ENCODE data around the gene HIVEP3.

HIVEP3 gene

GRCh38 chr1:41547781-41548560 lies 370.8 kb downstream of the HIVEP3 start:
- no peak for DNase-seq (ENCODE audit: low read depth)

DNA sequence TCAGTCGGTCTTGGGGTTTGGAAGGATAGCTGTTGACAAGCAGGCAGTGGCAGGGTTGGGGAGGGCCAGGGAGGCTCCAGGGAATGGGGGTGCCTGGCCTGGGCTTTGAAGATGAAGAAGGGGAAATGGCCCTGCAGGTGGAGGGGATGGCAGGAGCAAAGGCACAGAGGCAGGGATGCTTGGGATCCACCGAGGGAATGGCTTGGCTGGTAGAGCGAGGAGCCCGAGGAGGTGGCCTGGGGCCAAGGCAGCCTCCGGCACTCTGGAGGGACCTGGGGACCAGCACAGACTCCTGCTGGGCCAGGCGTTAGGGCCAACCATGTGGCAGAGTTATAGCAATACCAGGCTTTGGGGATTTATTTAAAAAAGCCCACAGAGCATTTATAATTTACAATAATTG lies 371.4 kb downstream of the HIVEP3 start:
- DNase-seq (ENCODE audit: low read depth), result no peak

- DNase-seq (ENCODE audit: low read depth), result no peak
These were observed 371.9 kb downstream of the HIVEP3 start for GRCh38 chr1:41546833-41547135.

GRCh38 chr1:41545996-41546832 lies 372.5 kb downstream of the HIVEP3 start:
- no peak for DNase-seq (ENCODE audit: low read depth)

DNA sequence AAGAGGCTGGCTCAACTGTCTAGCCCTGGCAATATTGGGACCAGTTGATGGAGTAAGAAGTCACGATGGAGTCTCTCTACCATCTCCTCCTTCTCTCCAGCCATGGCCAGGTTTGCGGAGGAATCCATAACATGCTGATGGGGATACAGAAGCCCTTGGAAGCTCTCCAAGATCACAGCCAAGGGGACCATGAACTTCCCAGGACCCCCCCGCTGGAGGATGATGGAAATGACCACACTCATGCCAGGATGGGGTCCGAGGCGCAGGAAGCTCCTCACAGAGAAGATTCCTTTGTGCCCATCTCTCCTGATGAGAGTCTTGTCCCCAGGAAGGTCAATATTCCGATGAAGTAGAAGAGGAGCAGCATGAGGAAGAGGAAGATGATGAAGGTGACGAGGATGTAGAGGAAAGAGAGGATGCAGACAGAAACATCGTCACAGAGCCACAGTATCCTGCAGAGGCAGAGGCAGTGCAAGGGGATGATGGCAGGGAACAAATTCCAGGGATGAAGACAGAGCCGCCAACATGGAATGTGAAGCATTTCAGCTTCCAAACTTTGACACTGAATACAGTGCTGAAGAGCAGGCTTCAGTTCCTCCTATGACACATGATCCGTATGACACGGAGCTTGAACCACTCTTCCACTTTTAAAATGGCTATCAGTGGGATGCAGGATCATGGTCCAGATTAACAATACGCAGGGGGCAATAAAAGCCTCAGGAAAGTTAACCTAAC lies 376.4 kb downstream of the HIVEP3 start:
- DNase-seq (ENCODE audit: low read depth), result no peak

DNA sequence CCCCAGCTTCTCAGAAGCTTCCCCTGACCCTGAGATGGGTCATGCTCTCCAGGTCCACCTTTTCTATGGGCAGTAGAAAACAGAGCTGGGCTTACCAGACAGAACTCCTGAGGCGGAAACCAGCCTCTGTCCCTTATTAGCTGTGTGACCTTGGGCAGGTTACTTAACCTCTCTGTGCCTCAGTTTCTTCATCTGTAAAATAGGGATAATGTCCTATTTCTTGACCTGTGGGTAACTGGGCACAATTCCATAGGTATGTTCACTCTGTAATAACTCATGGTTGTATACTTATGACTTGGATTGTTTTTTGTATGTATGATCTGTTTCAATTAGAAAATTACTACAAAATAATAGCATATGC lies 377.1 kb downstream of the HIVEP3 start:
- no peak for DNase-seq (ENCODE audit: low read depth)

- DNase-seq (ENCODE audit: low read depth), result no peak
These were observed 377.7 kb downstream of the HIVEP3 start for GRCh38 chr1:41540886-41541591.

DNA sequence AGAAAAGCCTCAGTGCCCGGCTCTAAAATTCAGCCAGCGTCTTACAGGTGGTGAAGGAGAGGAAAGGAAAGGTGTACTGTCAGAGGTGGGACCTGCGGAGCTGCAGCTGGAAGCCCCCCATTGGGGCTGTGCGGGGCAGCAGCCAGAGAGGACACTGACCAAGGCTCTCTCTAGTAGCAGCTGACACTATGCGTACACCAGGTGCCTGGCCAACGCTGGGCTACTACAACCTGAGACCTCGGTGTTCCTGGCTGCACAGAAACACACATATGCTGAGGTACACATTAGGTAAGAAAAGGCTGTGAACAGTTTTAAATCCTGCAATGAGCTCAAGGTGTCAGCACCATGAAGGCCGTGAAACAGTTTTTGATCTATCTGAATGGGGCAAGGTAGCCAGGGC lies 378.7 kb downstream of the HIVEP3 start:
- DNase-seq (ENCODE audit: low read depth), result no peak

GRCh38 chr1:41539418-41539805 lies 379.3 kb downstream of the HIVEP3 start:
- DNase-seq (ENCODE audit: low read depth), result no peak

DNA sequence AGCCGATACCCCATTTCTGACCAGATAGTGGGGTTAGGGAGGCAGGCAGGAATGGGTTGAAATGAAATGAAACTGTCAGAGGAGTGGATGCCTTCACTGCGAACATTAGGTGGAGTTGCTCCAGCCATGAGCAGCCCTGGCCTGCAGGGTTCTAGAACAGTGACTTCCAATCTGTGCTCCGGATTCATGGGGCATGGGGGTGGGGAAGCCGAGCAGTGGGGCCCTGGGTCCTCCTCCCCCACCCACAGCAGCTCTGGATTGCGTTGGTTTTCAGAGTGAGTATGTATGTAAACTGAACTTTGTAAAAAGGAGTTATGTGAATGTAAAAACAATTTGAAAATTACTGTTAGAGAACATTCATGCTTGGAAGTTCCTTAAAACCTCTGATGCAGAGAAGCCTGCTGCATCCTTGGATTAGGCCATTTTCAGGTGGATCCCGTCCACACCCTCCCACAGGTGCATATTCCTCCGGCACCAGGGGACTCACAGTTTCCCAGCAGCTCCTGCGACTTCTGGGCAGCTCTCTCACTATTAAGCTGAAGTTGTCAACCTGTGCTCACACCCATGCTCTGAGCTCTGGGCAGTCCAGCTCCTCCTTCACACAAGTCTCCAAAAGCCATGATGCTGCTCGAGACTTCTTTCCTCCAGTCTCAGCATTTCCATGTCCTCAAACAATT lies 379.8 kb downstream of the HIVEP3 start:
- DNase-seq (ENCODE audit: low read depth), result no peak

DNA sequence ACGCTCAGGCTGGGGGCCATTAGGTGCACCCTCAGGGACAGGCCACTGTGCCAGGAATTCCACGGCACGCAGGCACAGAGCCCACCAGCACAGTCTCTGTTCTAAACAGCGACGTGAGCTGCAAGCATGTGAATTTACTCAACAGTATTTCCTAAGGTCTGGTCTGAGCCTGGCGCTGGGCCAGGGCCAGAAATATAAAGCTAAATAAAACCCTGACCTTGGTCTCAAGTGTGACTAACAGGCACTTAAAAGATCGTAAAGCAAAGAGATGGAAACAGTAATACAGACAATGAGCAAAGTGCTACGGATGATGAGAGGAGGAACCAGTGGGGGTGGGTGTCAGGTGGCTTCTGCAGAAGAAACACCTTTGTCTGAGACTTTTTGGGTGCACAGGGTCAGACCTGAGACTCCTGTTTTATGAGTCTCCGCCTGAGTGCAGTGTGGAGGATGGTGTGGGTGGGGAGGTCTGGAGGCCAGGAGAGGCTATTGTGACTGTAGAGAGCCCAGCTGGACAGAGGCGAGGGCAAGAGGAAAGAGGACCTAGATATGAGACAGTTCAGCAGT lies 380.9 kb downstream of the HIVEP3 start:
- DNase-seq (ENCODE audit: low read depth), result peak; percentile 23

GRCh38 chr1:41537251-41537650 lies 381.5 kb downstream of the HIVEP3 start:
- DNase-seq (ENCODE audit: low read depth), result no peak

DNA sequence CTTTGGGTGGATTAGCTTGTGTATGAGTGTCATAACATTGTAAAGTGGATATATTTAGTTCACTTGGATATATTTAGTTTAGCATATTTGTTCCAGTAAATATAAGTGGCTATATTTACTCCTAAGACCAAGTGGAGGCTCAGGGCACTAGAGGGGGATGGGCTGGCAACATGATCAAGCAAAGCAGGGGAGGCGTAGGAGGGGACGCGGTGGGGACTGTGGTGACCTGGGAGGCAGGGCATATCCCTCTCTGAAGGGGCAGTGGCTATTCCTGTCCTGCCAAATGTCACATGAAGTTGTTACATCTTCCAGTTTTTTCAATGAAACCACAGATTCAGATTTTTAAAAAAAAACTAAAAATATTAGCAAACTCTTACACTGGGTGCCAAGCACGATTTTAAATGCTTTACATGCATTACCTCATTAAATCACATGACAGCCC lies 382.3 kb downstream of the HIVEP3 start:
- no peak for DNase-seq (ENCODE audit: low read depth)

DNA sequence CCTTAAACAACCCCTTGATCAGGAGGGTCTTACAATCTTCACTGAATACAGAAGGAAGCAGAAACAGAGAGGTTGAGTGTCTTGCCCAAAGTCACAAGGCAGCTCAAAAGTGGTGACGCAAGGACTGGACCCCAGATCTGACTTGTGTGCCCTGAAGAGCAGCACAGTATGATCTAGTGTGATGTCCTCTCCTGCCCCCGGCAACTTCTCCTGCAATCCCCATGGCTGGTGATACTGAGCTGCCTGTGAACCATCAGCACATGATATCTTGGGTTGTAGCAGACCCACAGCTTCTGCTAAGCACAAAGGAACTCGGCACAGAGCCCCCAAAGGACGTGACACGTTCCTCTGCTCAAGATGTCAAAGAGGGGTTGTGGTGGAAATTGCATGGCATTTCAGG lies 383.0 kb downstream of the HIVEP3 start:
- DNase-seq (ENCODE audit: low read depth), result no peak

DNA sequence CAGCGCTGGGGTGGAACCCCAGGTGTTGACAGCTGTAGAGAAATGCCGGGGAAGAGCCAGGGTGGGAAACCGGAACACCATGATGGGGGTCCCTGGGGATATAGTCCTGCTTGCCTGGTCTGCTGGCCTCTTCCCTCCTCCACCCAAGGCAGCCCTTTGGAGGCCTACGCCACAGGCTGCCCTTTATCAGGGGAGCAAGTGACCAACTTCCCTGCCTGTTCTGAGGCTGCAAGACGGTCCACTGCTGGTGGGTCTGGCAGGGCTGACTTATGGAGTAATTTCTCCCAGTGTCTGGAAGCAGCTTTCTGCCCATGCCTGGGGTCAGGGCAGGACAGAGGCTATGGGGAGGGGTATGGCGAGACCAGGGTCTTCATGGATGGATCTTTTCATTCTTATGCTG lies 383.4 kb downstream of the HIVEP3 start:
- DNase-seq (ENCODE audit: low read depth), result no peak

- DNase-seq (ENCODE audit: low read depth), result no peak
These were observed 384.3 kb downstream of the HIVEP3 start for GRCh38 chr1:41534181-41535076.

DNA sequence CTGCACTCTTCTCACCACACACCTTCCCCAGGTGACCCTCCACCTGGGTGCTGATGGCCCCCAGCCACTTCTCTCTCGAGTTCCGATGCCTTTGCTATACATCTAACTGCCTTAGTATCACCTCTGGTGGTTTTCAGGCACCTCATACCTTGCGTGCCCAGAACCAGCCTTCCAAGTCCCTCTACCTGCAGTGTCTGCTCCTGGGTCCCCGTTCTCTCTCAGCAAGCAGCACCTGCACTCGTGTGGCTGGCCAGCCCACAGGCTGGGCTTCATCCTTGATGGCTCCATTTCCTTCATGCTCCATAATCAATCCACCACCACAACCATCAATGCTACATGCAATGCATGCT lies 385.0 kb downstream of the HIVEP3 start:
- no peak for DNase-seq (ENCODE audit: low read depth)

GRCh38 chr1:41533016-41533730 lies 385.5 kb downstream of the HIVEP3 start:
- DNase-seq (ENCODE audit: low read depth), result no peak

DNA sequence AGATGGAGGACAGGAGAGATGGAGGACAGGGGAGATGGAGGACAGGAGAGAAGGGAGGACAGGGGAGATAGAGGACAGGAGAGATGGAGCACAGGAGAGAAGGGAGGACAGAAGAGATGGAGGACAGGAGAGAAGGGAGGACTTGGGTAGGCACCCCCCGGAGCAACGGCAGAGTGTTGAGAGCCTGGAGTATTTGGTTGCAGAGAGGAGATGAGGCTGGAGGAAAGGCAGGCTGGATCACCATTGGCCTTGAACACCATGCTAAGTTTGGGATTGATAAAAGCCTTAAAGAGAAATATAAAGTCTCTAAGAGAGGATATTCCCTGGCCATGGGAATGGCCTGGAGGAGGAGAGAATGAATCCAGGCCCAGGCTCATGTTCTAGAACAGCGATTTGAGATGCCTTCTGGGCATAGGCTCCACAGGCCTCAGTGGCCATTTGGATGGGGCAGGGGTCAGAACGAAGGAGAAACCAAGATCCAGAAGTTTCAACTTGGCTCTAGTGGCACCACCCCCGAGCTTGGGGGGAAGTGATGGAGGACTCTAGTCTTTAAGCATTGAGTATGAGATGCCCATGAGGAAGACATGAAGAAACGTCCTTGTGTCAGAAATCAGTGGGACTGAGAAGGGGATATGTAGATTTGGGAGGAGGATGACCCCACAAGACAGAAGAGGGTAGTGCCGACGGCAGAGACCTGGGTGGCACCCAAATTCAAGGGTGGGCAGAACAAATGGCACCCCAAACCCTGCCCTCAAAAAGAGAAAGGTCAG lies 386.3 kb downstream of the HIVEP3 start:
- DNase-seq (ENCODE audit: low read depth), result no peak
